HG02884 (cell line): ENCODE measurements around the gene SRRM5.
"Not testable (repeated sequence)": the region's sequence is repeated elsewhere in the genome, so short reads cannot be mapped to it uniquely, and the experiment has no call there.

Source experiments
- ATAC-seq: cut with Tn5 transposase; IDR thresholded peaks from one replicate; pipeline ENCODE4 v1.9.1; 2021; ENCODE audit warnings: mild to moderate bottlenecking, moderate library complexity; ENCODE audit not compliant: unreplicated experiment

The SRRM5 gene

DNA sequence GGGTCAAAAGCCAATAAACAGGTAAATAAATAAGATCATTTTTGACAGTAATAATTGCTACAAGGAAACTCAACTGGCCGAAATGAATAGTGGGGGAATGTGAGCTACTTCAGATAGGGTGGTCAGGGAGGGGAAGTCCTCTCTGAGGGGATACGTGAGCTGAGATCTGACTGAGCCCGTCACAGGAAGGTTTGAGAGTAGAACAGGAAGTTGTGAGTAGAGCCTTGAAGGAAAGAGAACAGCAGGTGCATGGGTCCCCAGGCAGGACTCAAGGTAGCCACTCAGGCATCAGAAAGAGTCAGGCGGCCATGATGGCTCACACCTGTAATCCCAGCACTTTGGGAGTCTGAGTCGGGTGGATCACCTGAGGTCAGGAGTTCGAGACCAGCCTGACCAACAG lies 22.2 kb upstream of the SRRM5 start:
- ATAC-seq = no peak

GRCh38 chr19:43591904-43592772 lies 19.8 kb upstream of the SRRM5 start:
- no peak for ATAC-seq

- no peak for ATAC-seq
These were observed 19.0 kb upstream of the SRRM5 start for GRCh38 chr19:43592800-43593350.

- no peak for ATAC-seq
These were observed 17.7 kb upstream of the SRRM5 start for GRCh38 chr19:43594081-43594697.

DNA sequence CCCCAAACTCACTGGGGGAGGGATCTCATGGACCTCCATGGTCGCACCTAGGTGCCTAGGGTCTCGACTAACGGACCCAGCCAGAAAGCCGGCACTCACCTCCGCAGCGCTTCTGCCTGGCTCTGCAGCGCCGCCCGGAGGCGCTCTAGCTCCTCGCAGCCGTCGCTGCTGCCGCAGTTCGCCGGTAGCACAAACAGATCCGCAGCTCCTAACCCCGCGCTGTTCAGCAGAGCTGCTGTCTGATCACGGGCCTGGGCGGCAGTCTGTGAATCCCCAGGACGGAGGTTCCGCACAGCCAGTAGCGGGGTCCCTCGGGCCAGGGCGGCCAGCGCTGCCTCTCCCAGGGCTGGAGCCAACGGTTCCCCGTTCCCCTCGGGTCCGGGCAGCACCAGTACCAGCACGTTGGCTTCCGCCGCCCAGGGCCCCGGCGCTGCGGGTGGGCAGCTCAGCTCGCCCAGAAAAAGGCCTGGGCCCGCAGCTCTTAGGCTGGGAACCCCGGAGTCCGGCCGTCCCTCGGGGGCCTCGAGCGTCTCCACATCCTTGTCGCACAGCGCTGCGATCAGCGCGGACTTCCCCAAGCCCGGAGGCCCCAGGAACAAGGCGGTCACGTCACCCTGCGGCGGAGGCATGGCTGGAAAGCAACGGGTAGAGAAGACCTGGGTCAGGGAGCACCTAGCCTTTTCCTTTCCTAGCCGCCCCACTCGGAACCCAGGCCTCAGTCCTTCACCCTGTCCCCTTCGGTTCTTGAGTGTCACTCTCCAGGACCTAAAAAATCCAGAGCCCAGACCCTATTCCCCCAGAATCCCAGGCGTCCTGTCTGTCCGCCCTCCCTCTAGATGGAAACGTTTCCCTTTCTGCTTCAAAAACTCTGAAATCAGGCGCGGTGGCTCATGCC lies 16.9 kb upstream of the SRRM5 start:
- no peak for ATAC-seq

DNA sequence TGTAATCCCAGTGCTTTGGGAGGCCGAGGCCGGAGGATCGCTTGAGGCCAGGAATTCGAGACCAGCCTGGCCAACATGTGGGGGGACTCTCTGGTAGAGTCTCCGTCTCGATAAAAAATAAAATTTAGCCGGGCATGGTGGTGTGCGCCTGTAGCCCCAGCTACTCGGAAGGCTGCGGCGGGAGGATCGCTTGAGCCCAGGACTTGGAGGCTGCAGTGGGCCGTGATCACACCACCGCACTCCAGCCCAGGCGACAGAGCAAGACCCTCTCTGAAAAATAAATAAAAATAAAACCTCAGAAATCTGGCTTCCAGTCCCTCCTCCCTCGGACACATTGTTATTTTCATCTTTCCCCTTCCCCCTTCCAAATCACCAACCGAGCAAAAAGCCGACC lies 16.3 kb upstream of the SRRM5 start:
- ATAC-seq = no peak

- ATAC-seq = peak; percentile 80
These were observed 15.7 kb upstream of the SRRM5 start, which contains the start of the genes IRGQ and ZNF576 for GRCh38 chr19:43595999-43596841. Gene IRGQ, minus strand, starts transcription at chr19:43596134. Its CDS starts 796 bp downstream, at chr19:43595338. Gene ZNF576, plus strand, starts transcription at chr19:43596595. Its CDS starts 514 bp downstream, at chr19:43597109.

DNA sequence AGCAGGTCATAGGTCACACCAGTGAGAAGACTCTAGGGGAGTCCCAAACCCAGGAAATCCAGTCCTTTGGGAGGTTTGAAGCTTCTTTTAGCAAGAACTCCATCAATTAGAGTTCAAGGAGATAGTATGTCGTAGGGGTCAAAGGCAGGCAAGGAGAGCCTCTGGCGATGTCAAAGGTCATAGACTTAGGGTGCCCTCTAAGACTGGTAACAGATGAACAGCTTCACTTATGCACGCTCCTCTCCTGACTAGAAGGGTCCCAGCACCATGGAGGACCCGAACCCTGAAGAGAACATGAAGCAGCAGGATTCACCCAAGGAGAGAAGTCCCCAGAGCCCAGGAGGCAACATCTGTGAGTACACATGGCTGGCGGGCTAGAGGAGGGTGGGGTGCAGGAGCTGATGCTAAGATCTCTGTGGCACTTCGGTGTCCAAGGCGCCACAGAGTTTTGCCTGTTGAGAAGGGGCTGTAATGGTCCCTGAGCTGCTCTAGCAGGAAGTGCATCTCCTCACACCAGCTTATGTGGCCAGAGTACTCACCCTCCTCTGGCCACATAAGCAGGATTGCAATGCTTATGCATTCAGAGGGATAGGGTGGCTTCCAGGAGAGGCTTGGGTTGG lies 14.9 kb upstream of the SRRM5 start:
- ATAC-seq = no peak

DNA sequence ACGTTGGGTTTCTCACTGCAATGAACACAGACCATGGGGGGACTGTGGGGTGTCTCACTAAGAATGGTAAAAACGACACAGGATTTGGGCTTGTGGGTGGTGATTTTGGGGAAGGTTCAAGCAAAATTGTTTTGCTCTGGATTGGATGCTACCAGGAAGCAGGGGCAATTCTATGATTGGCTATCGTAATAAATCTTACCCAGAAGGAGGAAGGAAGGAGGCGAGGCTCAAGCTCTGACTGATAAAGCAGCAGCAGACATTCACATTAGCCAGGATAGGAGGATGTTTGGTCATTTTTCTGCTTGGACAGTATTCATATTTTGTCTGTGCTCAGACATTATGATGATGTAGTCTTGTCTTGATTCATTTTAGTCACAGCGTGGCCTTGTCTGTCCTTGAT lies 14.0 kb upstream of the SRRM5 start:
- ATAC-seq = no peak

GRCh38 chr19:43598445-43599240 lies 13.2 kb upstream of the SRRM5 start:
- no peak for ATAC-seq

GRCh38 chr19:43599635-43600295 lies 12.1 kb upstream of the SRRM5 start:
- ATAC-seq = no peak

- not testable (repeated sequence) for ATAC-seq
These were observed 11.6 kb upstream of the SRRM5 start for GRCh38 chr19:43600326-43600725.

DNA sequence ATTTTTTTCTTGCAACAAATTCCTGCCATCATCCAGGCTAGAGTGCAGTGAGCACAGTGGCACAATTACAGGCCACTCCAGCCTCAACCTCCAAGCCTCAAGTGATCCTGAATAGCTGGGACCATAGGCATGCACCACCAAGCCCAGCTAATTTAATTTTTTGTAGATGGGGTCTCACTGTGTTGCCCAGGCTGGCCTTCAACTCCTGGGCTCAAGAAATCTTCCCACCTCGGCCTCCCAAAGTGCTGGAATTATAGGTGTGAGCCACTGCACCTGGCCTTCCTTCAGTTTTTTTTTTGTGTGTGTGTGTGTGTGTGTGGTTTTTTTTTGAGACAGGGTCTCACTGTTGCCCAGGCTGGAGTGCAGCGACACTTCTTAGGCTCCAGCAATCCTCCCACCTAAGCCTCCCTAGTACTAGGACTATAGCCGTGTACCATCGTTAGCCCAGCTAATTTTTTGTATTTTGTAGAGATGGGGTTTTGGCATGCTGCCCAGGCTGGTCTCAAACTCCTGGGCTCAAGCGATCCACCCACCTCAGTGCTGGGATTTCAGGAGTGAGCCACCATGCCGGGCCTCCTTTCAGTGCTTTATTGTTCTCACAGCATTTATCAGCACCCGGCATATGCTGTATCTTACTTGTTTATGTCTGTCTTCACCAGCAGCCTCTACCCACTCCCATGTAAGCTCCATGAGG lies 5.9 kb upstream of the SRRM5 start:
- ATAC-seq = no peak

- ATAC-seq = no peak
These were observed 5.2 kb upstream of the SRRM5 start for GRCh38 chr19:43606569-43607229.

- no peak for ATAC-seq
These were observed 4.4 kb upstream of the SRRM5 start for GRCh38 chr19:43607238-43608205.

- no peak for ATAC-seq
These were observed 2.0 kb upstream of the SRRM5 start for GRCh38 chr19:43609872-43610271.
